WERI-Rb-1 (cell line): ENCODE results near the gene ERBIN.

Experiments used
- DNase-seq: peaks from one replicate; pipeline ENCODE4 v3.0.0-alpha.2; 2020
- H3K27ac ChIP-seq: fragments of 250-450 bp; sonication (Bioruptor Pico); 2 replicates; pipeline ENCODE4 v1.5.1; 2020; ENCODE audit warnings: mild to moderate bottlenecking, moderate library complexity
- H3K27me3 ChIP-seq: fragments of 250-450 bp; sonication (Bioruptor Pico); 2 replicates; pipeline ENCODE4 v1.5.1; 2021; ENCODE audit warnings: mild to moderate bottlenecking, low read depth, moderate library complexity; ENCODE audit not compliant: insufficient read depth, severe bottlenecking
- H3K36me3 ChIP-seq: fragments of 250-450 bp; sonication (Bioruptor Pico); 2 replicates; pipeline ENCODE4 v1.5.1; 2020; ENCODE audit warnings: mild to moderate bottlenecking, moderate library complexity
- H3K4me3 ChIP-seq: 2 replicates; pipeline ENCODE4 v1.5.1; 2011; ENCODE audit warnings: low read depth, mild to moderate bottlenecking, control low read depth, low read length
- H3K9me3 ChIP-seq: fragments of 250-450 bp; sonication (Bioruptor Pico); 2 replicates; pipeline ENCODE4 v1.5.1; 2021; ENCODE audit warnings: mild to moderate bottlenecking, moderate library complexity; ENCODE audit not compliant: severe bottlenecking
- TF ChIP-seq, protein P1 (sequence below): IDR thresholded peaks from 2 replicates; pipeline ENCODE4 v1.5.1; 2011; ENCODE audit warnings: low read depth, mild to moderate bottlenecking, control low read depth, inconsistent platforms, low read length

The ERBIN gene

DNA sequence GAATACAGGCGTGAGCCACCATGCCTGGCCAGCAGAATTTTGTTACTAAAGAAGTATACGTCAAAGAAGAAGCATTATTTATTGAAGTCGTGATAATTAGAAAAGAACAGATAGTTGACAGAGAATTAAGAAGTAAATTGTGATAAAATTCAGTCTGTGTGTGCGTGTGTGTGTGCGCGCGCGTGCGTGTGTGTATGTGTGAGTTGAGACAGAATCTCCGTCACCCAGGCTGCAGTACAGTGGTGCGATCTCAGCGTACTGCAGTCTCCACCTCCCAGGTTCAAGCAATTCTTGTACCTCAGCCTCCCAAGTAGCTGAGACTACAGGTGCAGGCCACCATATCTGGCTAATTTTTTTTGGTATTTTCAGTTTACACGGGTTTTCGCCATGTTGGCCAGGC, 77.8 kb downstream of the ERBIN start:
- TF ChIP-seq, protein P1, sequence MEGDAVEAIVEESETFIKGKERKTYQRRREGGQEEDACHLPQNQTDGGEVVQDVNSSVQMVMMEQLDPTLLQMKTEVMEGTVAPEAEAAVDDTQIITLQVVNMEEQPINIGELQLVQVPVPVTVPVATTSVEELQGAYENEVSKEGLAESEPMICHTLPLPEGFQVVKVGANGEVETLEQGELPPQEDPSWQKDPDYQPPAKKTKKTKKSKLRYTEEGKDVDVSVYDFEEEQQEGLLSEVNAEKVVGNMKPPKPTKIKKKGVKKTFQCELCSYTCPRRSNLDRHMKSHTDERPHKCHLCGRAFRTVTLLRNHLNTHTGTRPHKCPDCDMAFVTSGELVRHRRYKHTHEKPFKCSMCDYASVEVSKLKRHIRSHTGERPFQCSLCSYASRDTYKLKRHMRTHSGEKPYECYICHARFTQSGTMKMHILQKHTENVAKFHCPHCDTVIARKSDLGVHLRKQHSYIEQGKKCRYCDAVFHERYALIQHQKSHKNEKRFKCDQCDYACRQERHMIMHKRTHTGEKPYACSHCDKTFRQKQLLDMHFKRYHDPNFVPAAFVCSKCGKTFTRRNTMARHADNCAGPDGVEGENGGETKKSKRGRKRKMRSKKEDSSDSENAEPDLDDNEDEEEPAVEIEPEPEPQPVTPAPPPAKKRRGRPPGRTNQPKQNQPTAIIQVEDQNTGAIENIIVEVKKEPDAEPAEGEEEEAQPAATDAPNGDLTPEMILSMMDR = no peak
- no peaks in the 10 kb centered on the region; the same call in 1 of the 2 replicates for H3K36me3 ChIP-seq
- H3K27ac ChIP-seq = no peak overlapping the region
- no peak for DNase-seq
- no peak overlapping the region for H3K4me3 ChIP-seq
- H3K9me3 ChIP-seq = no peaks in the 10 kb centered on the region
- H3K27me3 ChIP-seq = no peaks in the 10 kb centered on the region

DNA sequence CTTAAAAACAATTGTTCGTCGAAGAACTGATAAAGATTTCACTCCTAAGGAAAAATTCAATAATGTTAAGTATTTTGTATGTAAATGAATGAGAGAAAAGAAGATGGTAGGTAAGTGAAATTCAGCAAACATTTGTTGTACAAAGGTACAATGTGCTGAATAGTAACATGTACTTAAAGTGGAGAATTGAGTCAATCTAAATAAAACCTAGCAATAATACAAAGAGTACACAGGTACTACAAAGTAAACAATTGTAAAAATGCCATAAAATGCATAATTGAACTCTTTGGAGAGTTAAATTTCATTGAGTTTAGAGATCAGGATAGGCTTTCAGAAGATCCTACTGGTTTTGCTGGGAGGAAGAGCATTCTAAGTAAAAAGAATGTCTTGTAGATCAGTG, 82.9 kb downstream of the ERBIN start:
- Histone ChIP-seq H3K36me3 (no peaks in the 10 kb centered on the region; the same call in 1 of the 2 replicates), H3K27ac (no peak overlapping the region), H3K4me3 (no peak overlapping the region), H3K27me3 (no peaks in the 10 kb centered on the region), H3K9me3 (no peaks in the 10 kb centered on the region)
- TF ChIP-seq, protein P1 = no peak
- no peak for DNase-seq

DNA sequence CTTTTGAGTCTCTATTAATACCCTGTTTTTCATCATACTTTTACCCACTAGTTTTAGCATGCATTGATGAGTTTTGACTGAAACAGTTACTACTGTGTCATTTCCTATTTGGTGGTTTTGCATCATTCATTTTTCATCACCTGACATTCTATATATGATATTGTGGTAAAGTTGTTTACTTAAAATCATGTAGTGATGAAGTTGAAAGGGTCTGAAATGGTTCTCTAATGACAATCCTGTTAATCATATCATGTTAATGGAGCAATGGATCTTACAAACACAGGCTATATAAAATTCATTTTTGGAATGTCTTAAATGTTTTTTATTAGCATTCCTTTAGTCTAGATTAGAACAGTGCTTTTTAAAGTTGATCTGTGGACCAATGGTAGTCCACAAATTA, 84.1 kb downstream of the ERBIN start:
- H3K36me3 ChIP-seq = no peaks in the 10 kb centered on the region; the same call in none of the 2 replicates
- no peak overlapping the region for H3K4me3 ChIP-seq
- no peak for DNase-seq
- no peaks in the 10 kb centered on the region for H3K9me3 ChIP-seq
- no peak overlapping the region for H3K27ac ChIP-seq
- H3K27me3 ChIP-seq = no peaks in the 10 kb centered on the region
- TF ChIP-seq, protein P1 = no peak

DNA sequence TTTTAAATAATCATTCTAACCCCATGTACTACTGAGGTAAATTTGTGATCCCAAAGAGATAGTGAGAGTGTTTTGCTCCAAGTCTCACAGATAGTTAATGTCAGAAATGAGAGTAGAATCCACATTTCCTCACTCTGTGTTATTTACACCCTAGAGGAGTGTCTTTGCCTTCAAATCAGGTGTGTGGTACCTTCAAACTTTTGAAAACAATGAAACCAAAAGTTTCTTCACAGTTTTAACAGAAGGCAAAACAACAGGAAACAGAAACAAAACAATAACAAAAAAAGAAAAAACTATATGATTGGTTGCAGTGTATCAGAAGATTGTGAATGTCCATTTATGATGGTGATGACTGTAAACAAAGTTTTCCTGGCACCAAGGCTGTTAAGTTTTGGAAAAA, 85.9 kb downstream of the ERBIN start:
- Histone ChIP-seq H3K36me3 (no peaks in the 10 kb centered on the region; the same call in none of the 2 replicates), H3K9me3 (no peaks in the 10 kb centered on the region), H3K4me3 (no peak overlapping the region), H3K27me3 (no peaks in the 10 kb centered on the region), H3K27ac (no peak overlapping the region)
- DNase-seq = no peak
- TF ChIP-seq, protein P1 = no peak

DNA sequence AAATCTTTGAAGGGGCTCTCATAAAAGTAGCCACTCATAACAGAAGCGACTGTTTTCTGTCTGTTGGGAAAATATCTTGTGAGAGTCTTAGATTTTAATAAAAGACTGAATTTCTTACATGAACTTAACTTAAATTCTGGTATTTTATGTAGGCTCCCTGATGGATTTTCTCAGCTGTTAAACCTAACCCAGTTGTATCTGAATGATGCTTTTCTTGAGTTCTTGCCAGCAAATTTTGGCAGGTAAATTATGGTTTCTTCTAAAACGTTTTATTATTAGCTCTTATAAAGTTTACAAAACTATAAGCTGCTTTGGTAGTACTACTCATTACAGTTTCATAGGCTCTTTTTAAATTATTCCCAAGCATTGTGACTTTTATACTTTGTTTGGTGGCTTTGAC, 87.0 kb downstream of the ERBIN start:
- Histone ChIP-seq H3K27me3 (no peaks in the 10 kb centered on the region), H3K27ac (no peak overlapping the region), H3K36me3 (no peaks in the 10 kb centered on the region; the same call in none of the 2 replicates), H3K9me3 (no peaks in the 10 kb centered on the region), H3K4me3 (no peak overlapping the region)
- TF ChIP-seq, protein P1 = no peak
- no peak for DNase-seq

DNA sequence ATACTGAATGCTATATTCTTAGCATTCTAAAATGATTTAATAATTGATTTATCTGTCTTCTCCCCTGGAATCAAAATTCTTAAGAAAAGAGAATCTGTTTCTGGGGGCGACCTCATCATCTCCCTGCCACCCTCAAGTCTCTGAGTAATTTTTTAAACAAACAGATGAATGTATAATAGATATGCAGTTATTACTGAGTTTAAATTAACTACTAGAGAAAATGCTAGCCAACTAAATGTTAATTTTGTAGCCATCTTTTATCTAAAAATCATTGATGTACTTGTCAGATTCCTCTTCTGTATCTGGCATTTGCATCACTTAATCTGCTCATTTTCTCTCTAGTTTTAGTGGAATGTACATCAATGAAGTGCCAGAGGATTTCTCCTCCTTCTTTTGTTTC, 87.5 kb downstream of the ERBIN start:
- H3K36me3 ChIP-seq = no peaks in the 10 kb centered on the region; the same call in none of the 2 replicates
- H3K27ac ChIP-seq = no peak overlapping the region
- H3K4me3 ChIP-seq = no peak overlapping the region
- no peaks in the 10 kb centered on the region for H3K9me3 ChIP-seq
- H3K27me3 ChIP-seq = no peaks in the 10 kb centered on the region
- no peak for DNase-seq
- TF ChIP-seq, protein P1 = no peak
